Muscle of back (tissue), 11 donors: ENCODE data around the gene FCRLA. TPM values are rescaled to one million over a fixed set of nuclear protein-coding genes. Genes with fewer than 3 reads are reported as not detected.

Experiments used
- DNase-seq, 3 donors: peaks; one replicate each; pipeline versions ENCODE4 v3.0.0 to v3.0.0-alpha.2; 2013
- polyA plus RNA-seq, 10 donors: library from polyadenylated mRNA; unstranded; fragments of 120-200 nt; gene quantifications; one replicate each; pipeline ENCODE4 v1.2.1, GENCODE V29; 2013; ENCODE audit not compliant: insufficient read length in 10 of 10

FCRLA gene
- polyA plus RNA-seq, 10 donors = 0.19 to 1.5 (median 0.31) TPM; not detected in 1

GRCh38 chr1:161731981-161732718, 25.1 kb downstream of the FCRLA start:
- DNase-seq = no peak

- DNase-seq = peak in 2 of 3 donors; percentile 45 to 79
Measured at GRCh38 chr1:161733526-161733925, 26.5 kb downstream of the FCRLA start.

DNA sequence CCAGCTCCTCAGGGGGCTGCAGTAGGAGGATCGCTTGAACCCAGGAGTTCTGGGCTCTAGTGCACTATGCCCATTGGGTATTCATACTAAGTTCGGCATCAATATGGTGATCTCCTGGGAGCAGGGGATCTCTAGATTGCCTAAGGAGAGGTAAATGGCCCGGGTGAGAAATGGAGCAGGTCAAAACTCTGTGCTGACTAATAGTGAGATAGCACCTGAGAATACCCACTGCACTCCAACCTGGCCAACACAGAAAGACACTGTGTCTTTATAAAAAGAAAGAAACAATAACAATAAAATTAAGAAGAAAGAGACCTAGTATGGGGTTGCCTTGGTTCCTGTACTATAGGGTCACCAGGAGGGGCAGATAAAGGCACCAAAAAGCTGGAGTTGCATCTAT, 28.8 kb downstream of the FCRLA start:
- no peak for DNase-seq

GRCh38 chr1:161736335-161736969, 29.4 kb downstream of the FCRLA start:
- peak in 1 of 3 donors; percentile 28 for DNase-seq

DNA sequence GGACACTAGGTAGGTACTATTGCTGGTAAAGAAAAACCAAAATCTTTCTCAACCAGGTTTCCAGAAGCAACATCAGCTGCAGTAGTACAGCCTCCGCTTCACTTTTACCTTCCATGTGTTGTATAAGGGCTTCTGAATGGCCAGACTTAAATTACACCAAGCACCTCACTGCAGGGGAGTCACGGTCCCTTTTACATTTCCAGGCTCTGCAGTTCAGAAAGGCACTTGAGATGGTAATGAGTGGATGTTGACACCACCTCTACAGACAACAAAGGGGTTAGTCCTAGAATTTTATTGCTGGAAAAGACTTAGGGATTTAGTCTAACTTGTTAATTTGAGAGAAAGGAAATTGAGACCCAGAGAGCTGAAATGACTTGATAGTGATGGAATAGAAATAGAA, 30.6 kb downstream of the FCRLA start:
- no peak for DNase-seq

- peak in 2 of 3 donors; percentile 44 to 56 for DNase-seq
Measured at GRCh38 chr1:161738627-161739287, 31.7 kb downstream of the FCRLA start.

- DNase-seq = no peak
Measured at GRCh38 chr1:161739865-161740566, 33.0 kb downstream of the FCRLA start.

GRCh38 chr1:161740921-161741320, 33.9 kb downstream of the FCRLA start:
- DNase-seq = no peak

DNA sequence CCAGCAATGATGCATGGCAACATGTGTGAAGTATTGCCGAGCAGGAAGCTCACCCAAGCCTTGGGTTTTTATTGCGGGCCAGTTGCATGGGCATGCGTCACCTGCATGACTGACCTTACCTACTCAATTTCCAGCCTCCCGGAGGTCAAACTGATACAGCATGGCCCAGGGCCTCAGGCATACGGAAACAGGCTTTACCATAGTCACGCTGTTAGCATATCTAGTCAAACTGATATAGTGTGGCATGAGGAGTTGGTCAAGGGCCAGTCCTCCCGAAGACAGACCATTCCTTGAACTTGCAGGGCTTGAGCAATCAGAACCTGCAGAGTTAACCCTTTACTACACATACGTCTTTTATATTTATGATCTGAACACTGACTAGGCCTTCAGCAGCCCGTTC, 36.2 kb downstream of the FCRLA start:
- no peak for DNase-seq

- no peak for DNase-seq
Measured at GRCh38 chr1:161747801-161748200, 40.8 kb downstream of the FCRLA start.

DNA sequence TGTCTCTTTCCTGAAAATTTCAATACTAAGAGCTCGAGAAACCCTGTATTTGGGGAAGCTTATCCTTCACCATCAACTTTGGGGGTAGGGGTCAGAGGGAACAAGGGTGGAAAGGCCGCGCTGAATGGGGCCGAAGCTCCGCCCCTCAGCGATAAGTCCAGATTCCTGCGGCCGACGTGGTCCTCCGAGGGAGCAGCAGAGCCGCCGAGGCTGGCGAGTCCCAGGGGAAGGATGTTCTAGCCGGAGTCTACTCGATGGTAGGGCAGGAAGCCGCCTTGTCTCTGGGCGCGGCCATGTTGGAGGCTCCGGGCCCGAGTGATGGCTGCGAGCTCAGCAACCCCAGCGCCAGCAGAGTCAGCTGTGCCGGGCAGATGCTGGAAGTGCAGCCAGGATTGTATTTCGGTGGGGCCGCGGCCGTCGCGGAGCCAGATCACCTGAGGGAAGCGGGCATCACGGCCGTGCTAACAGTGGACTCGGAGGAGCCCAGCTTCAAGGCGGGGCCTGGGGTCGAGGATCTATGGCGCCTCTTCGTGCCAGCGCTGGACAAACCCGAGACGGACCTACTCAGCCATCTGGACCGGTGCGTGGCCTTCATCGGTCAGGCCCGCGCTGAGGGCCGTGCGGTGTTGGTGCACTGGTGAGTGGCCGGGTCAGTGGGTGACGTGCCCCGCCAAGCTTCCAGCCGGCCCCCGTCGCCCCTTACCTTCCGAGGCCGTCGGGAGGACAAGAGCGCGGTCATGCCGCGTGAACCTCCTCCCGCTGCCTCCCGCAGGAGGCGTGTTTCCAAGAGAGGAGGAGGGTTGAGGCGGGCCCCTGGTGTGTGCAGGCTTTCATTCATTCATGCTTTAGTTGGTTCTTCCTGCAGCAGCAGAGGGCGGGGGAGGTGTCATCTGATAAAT, 42.7 kb downstream of the FCRLA start, which contains the start of gene DUSP12:
DUSP12 (plus strand) TSS at position 278 of the 899 bp plus-strand sequence; CDS start at position 294, 16 bp downstream.
- peak; percentile 95 to 99 (median 95) for DNase-seq

DNA sequence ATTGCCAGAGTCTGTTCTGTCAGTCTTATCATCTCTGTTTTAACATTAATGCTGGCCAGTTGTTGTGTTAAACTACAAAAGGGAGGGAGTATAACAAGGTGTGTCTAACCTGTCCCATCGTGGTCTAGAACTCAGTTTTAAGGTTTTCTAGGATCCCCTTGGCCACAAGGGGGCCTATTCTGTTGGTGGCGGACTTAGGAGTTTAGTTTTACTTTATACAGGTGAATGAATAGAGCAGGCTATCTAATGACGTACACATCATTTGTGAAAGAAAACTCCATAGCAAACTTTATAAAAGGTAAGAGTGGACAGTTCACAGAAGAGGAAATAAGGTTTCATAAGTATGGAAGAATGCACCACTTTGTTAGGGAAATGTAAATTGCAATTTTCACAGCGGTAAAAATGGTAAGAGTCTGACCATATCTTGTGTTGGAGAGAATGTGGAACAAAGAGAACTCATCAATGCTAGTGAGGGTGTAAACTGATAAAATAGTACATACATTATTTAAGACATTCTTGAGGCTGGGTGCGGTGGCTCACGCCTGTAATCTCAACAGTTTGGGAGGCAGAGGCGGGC, 56.6 kb downstream of the FCRLA start:
- DNase-seq = peak in 1 of 3 donors; percentile 11

Other genes starting within 250 kb of the FCRLA start
- 1 to 10 TPM; 3.5 to 7.7 (median 5.3) TPM for gene FCGR2A, start 201.8 kb upstream of the FCRLA start, polyA plus RNA-seq
- gene HSPA6, start 182.7 kb upstream of the FCRLA start, polyA plus RNA-seq = 1 to 10 TPM in 1 of 10 donors, under 1 TPM in 8, not detected in 1; 0.43 to 1.7 (median 0.65) TPM
- gene FCGR3A, start 157.4 kb upstream of the FCRLA start, polyA plus RNA-seq = 1 to 10 TPM; 1.4 to 2.7 (median 2.0) TPM
- gene FCGR3B, start 76.1 kb upstream of the FCRLA start, polyA plus RNA-seq = 1 to 10 TPM in 1 of 10 donors, under 1 TPM in 7, not detected in 2; 0.19 to 1.0 (median 0.42) TPM
- gene FCGR2B, start 44.1 kb upstream of the FCRLA start, polyA plus RNA-seq = under 1 TPM in 7 of 10 donors, not detected in 3; 0.06 to 0.40 (median 0.27) TPM
- under 1 TPM; 0.17 to 0.59 (median 0.42) TPM for gene FCRLB, start 14.3 kb downstream of the FCRLA start, polyA plus RNA-seq
- gene DUSP12, start 42.6 kb downstream of the FCRLA start, polyA plus RNA-seq = 10 to 100 TPM; 18.6 to 33.9 (median 24.6) TPM
- 10 to 100 TPM; 14.5 to 20.5 (median 18.1) TPM for gene ATF6, start 59.1 kb downstream of the FCRLA start, polyA plus RNA-seq